K562 (cell line): Measurements from ENCODE around the gene WFIKKN1. TPM values are rescaled to one million over a fixed set of nuclear protein-coding genes. Genes with fewer than 3 reads are reported as not detected.

Source experiments
- CCNT2 ChIP-seq: IDR thresholded peaks from 2 replicates; pipeline ENCODE4 v1.6.1; 2011; ENCODE audit warnings: borderline replicate concordance, low read depth, mild to moderate bottlenecking, moderate library complexity, mixed read lengths, low read length; ENCODE audit not compliant: insufficient read length; ENCODE audit errors: extremely low read depth
- GABPA ChIP-seq: fragments of 200-800 bp; sonication (Bioruptor generic); conservative IDR thresholded peaks from 2 replicates; pipeline ENCODE4 v1.6.1; 2016; ENCODE audit warnings: low read depth, missing genetic modification characterization, missing compliant biosample characterization
- HMGN3 ChIP-seq: IDR thresholded peaks from 2 replicates; pipeline ENCODE4 v1.6.1; 2011; ENCODE audit warnings: borderline replicate concordance, low read depth, mild to moderate bottlenecking, mixed read lengths, low read length; ENCODE audit not compliant: insufficient read length; ENCODE audit errors: extremely low read depth
- ILK ChIP-seq: fragments of 450-650 bp; IDR thresholded peaks from 2 replicates; pipeline ENCODE4 v1.6.1; 2016; ENCODE audit warnings: missing genetic modification characterization, low read depth, mild to moderate bottlenecking, missing compliant biosample characterization, moderate library complexity, borderline replicate concordance
- KDM4B ChIP-seq, 2 experiments: fragments of 450-650 bp in 1 of 2; sonication (generic) in 1 of 2; IDR thresholded peaks; 2 replicates each; pipeline ENCODE4 v1.6.1; 2016 to 2017; ENCODE audit warnings: borderline replicate concordance in 2 of 2, antibody characterized with exemption in 1 of 2, low read depth in 1 of 2, mild to moderate bottlenecking in 1 of 2
- KLF13 ChIP-seq: fragments of 450-650 bp; IDR thresholded peaks from 2 replicates; pipeline ENCODE4 v1.6.1; 2016; ENCODE audit warnings: missing genetic modification characterization, low read depth, mild to moderate bottlenecking, missing compliant biosample characterization, moderate library complexity, borderline replicate concordance
- POLR2G ChIP-seq: fragments of 200-400 bp; formaldehyde crosslinking; IDR thresholded peaks from 2 replicates; pipeline ENCODE4 v1.6.1; 2017; ENCODE audit warnings: low read depth, mild to moderate bottlenecking, antibody characterized with exemption, low read length, moderate library complexity
- RCOR1 ChIP-seq, 2 experiments: IDR thresholded peaks; 2 replicates each; pipeline ENCODE4 v1.6.1; 2012; ENCODE audit warnings: low read depth in 2 of 2, low read length in 2 of 2, borderline replicate concordance in 1 of 2, improper control_type of control experiment in 1 of 2
- SIRT6 ChIP-seq: IDR thresholded peaks from one replicate; pipeline ENCODE4 v1.6.1; 2012; ENCODE audit warnings: low read depth, mild to moderate bottlenecking, control low read depth, inconsistent platforms, low read length, moderate library complexity
- SRSF1 ChIP-seq: fragments of 200-400 bp; formaldehyde crosslinking; IDR thresholded peaks from 2 replicates; pipeline ENCODE4 v1.6.1; 2017; ENCODE audit warnings: mild to moderate bottlenecking, low read depth, low read length, moderate library complexity
- TAF1 ChIP-seq: IDR thresholded peaks from 2 replicates; pipeline ENCODE4 v1.6.1; 2011; ENCODE audit warnings: mild to moderate bottlenecking, low read length, moderate library complexity; ENCODE audit not compliant: insufficient read depth, control insufficient read depth, severe bottlenecking; ENCODE audit errors: extremely low read depth
- YY1 ChIP-seq, 3 experiments: IDR thresholded peaks; 2 replicates each; pipeline ENCODE4 v1.6.1; 2011; ENCODE audit warnings: low read length in 2 of 3, mild to moderate bottlenecking in 2 of 3, moderate library complexity in 2 of 3, borderline replicate concordance in 1 of 3, control low read depth in 1 of 3, low read depth in 1 of 3; ENCODE audit not compliant: insufficient read depth in 3 of 3, insufficient replicate concordance in 2 of 3, control insufficient read depth in 1 of 3, insufficient read length in 1 of 3; ENCODE audit errors: extremely low read depth in 1 of 3
- ZNF347 ChIP-seq: fragments of 450-650 bp; formaldehyde crosslinking; IDR thresholded peaks from 2 replicates; pipeline ENCODE4 v1.4.0; 2020; ENCODE audit warnings: low read depth, mild to moderate bottlenecking, moderate library complexity
- polyA plus RNA-seq, 8 experiments: library from polyadenylated mRNA; depleted of rRNA in 4 of 8; stranded (reverse) in 5 of 8; unstranded in 3 of 8; fragments of >200 nt; fragmentation: Nextera tagmentation in 2 of 8; fragmentation: Illumina TruSeq in 1 of 8; extraction: Ambion mirVana in 2 of 8; extraction: Trizol in 1 of 8; gene quantifications; 2 replicates each; pipeline versions ENCODE4 v1.2.1 to v1.2.3, GENCODE V29; 2011 to 2014; ENCODE audit warnings: inconsistent platforms in 1 of 8, missing spikeins in 1 of 8
- total RNA-seq, 7 experiments: library from RNA; depleted of rRNA in 6 of 7; stranded (reverse); fragments of >200 nt in 6 of 7; fragmentation: Illumina TruSeq in 2 of 7; extraction: Trizol in 2 of 7; gene quantifications; 2 replicates each; pipeline versions ENCODE4 v1.2.1 to v1.2.3, GENCODE V29; 2011 to 2021; ENCODE audit warnings: low replicate concordance in 1 of 7
- TF ChIP-seq, protein P1 (sequence below): sonication (generic); formaldehyde crosslinking; IDR thresholded peaks from 2 replicates; pipeline ENCODE4 v1.8.0; 2022; ENCODE audit warnings: mild to moderate bottlenecking, missing genetic modification reagents
- TF ChIP-seq, protein P2 (sequence below): fragments of 250-450 bp; sonication (Bioruptor Pico); IDR thresholded peaks from 2 replicates; pipeline ENCODE4 v1.9.0; 2021; ENCODE audit warnings: mild to moderate bottlenecking, inconsistent platforms
- TF ChIP-seq, protein P3 (sequence below): sonication (generic); formaldehyde crosslinking; IDR thresholded peaks from 2 replicates; pipeline ENCODE4 v1.9.0; 2022; ENCODE audit warnings: mild to moderate bottlenecking, missing genetic modification reagents

WFIKKN1 gene
- total and polyA plus RNA-seq, 9 of the 15 experiments (the other 6 are each of a cell fraction or from before 2014, with no cell fraction given): 0.14 to 1.1 (median 0.50) TPM; not detected in 4

DNA sequence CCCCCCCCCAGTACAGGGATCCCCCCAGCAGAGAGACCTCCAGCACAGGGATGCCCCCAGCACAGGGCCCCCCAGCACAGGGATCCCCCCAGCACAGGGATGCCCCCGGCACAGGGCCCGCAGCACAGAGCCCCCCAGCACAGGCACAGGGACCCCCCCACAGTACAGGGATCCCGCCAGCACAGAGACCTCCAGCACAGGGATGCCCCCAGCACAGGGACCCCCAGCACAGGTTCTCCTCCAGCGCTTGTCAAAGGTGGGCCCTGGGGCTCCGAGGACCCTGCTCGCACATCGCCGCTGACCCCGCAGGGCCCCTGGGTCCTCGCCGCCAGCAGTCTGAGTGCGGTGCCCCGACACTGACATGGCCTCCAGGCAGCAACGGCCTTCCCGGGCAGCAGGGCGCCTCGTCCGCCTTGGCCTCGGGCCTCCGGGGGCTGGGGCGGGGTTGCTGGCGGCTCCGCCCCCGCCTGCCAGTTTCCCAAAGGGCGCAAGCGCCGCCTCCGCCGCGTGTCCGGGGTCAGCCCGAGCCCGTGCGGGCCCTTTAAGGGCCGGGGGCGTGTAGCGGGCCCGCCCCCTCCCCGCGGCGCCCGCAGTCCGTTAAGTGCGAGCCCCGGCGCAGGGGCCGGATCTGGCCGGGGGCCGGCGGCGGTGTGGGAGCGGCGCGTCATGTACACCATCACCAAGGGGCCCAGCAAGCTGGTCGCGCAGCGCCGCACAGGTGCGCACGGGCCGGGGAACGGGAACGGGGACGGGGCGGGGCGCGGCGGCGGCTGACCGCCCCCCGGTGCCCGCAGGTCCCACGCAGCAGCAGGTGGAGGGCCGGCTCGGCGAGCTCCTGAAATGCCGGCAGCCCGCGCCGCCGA is 10.8 kb downstream of the WFIKKN1 start, which contains the start of gene MCRIP2 (continued):
- TF ChIP-seq SIRT6 (no peak), POLR2G (peak; percentile 95), CCNT2 (peak; percentile 76), ILK (no peak), SRSF1 (no peak), YY1 (IDR thresholded peaks at IDR 0.05; ENCODE audit: borderline replicate concordance in 1 of 3, control insufficient read depth in 1 of 3, extremely low read depth in 1 of 3, insufficient read depth in 3 of 3, insufficient read length in 1 of 3, insufficient replicate concordance in 2 of 3, low read depth in 1 of 3, low read length in 2 of 3) (peak; percentile 31 to 84 (median 78)), GABPA (tag) (no peak), ZNF347 (CRISPR knock-in tag) (no peak), RCOR1 (IDR thresholded peaks at IDR 0.05; ENCODE audit: borderline replicate concordance in 1 of 2, low read depth in 2 of 2, low read length in 2 of 2) (peak in 1 of 2 experiments; percentile 35; a peak in 1 of 4 replicates), HMGN3 (peak; percentile 64), TAF1 (peak; percentile 71), KLF13 (tag) (peak; percentile 95), KDM4B (IDR thresholded peaks at IDR 0.05; ENCODE audit: borderline replicate concordance in 2 of 2, low read depth in 1 of 2) (0 out of 4 replicates have a peak, but pooled peaks of 1 of the 2 experiments have one; percentile 45)
- TF ChIP-seq, protein P1, sequence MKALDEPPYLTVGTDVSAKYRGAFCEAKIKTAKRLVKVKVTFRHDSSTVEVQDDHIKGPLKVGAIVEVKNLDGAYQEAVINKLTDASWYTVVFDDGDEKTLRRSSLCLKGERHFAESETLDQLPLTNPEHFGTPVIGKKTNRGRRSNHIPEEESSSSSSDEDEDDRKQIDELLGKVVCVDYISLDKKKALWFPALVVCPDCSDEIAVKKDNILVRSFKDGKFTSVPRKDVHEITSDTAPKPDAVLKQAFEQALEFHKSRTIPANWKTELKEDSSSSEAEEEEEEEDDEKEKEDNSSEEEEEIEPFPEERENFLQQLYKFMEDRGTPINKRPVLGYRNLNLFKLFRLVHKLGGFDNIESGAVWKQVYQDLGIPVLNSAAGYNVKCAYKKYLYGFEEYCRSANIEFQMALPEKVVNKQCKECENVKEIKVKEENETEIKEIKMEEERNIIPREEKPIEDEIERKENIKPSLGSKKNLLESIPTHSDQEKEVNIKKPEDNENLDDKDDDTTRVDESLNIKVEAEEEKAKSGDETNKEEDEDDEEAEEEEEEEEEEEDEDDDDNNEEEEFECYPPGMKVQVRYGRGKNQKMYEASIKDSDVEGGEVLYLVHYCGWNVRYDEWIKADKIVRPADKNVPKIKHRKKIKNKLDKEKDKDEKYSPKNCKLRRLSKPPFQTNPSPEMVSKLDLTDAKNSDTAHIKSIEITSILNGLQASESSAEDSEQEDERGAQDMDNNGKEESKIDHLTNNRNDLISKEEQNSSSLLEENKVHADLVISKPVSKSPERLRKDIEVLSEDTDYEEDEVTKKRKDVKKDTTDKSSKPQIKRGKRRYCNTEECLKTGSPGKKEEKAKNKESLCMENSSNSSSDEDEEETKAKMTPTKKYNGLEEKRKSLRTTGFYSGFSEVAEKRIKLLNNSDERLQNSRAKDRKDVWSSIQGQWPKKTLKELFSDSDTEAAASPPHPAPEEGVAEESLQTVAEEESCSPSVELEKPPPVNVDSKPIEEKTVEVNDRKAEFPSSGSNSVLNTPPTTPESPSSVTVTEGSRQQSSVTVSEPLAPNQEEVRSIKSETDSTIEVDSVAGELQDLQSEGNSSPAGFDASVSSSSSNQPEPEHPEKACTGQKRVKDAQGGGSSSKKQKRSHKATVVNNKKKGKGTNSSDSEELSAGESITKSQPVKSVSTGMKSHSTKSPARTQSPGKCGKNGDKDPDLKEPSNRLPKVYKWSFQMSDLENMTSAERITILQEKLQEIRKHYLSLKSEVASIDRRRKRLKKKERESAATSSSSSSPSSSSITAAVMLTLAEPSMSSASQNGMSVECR (CRISPR knock-in tag): peak; percentile 85
- TF ChIP-seq, protein P2, sequence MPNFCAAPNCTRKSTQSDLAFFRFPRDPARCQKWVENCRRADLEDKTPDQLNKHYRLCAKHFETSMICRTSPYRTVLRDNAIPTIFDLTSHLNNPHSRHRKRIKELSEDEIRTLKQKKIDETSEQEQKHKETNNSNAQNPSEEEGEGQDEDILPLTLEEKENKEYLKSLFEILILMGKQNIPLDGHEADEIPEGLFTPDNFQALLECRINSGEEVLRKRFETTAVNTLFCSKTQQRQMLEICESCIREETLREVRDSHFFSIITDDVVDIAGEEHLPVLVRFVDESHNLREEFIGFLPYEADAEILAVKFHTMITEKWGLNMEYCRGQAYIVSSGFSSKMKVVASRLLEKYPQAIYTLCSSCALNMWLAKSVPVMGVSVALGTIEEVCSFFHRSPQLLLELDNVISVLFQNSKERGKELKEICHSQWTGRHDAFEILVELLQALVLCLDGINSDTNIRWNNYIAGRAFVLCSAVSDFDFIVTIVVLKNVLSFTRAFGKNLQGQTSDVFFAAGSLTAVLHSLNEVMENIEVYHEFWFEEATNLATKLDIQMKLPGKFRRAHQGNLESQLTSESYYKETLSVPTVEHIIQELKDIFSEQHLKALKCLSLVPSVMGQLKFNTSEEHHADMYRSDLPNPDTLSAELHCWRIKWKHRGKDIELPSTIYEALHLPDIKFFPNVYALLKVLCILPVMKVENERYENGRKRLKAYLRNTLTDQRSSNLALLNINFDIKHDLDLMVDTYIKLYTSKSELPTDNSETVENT (CRISPR knock-in tag): peak; percentile 31; the same call in 1 of the 2 replicates
- TF ChIP-seq, protein P3, sequence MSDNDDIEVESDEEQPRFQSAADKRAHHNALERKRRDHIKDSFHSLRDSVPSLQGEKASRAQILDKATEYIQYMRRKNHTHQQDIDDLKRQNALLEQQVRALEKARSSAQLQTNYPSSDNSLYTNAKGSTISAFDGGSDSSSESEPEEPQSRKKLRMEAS: peak; percentile 71
